Measurements from ENCODE around the gene HSDL1. TPM values are rescaled to one million over a fixed set of nuclear protein-coding genes. Genes with fewer than 3 reads are reported as not detected.

The HSDL1 gene
- total and polyA plus RNA-seq, 2 donors (not counting 1 experiment from before 2014, with no cell fraction given): 12.4 to 30.8 TPM

DNA sequence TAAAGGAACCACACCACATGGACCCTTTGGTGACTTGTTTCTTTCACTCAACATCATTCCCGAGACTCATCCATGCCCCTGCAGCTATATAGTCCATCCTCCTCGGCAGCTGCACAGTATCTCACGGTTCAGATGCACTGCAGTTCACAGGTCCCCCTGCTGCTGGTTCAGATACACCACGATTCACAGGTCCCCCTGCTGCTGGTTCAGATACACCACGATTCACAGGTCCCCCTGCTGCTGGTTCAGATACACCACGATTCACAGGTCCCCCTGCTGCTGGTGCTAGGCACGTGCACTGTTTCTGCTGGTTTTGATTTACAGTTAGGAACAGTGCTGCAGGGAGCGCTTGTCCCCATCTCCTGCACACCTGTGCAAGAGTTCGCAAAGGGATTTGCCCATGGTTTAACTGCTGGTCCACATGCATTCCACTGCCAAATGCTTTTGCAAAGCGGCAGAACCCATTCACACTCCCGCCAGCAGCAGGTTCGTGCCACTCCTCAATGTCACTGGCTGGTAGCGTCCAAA, 3.8 kb downstream of the HSDL1 start:
- Histone ChIP-seq H4K20me1 (ENCODE audit: control insufficient read depth, insufficient read depth, low read length, poor library complexity, severe bottlenecking) (peaks cover 21% of the 10 kb centered on the region), H3K27me3 (replicated peaks in 1 of 4; ENCODE audit: control extremely low read depth in 1 of 4, control insufficient read depth in 3 of 4, insufficient read depth in 4 of 4, low read length in 3 of 4) (peaks cover 0 to 2% (median 0%) of the 10 kb centered on the region in 4 experiments), H2AFZ (ENCODE audit: insufficient read depth, low read depth, low read length, poor library complexity, severe bottlenecking) (no peak overlapping the region), H3K4me1 (ENCODE audit: control insufficient read depth in 2 of 2, insufficient read depth in 2 of 2, low read length in 2 of 2) (peaks cover 3 to 14% of the 10 kb centered on the region in 2 donors), H3K36me3 (replicated peaks in 1 of 2; ENCODE audit: control extremely low read depth in 1 of 2, control insufficient read depth in 1 of 2, extremely low read depth in 1 of 2, insufficient read depth in 2 of 2, low read length in 1 of 2) (no peaks in the 10 kb centered on the region), H3K27ac (ENCODE audit: low read length in 2 of 2) (no peak overlapping the region), H3K9ac (ENCODE audit: low read length) (no peak overlapping the region), H3K4me3 (ENCODE audit: control extremely low read depth in 1 of 5, extremely low read depth in 1 of 5, insufficient read depth in 1 of 5, low read depth in 2 of 5, low read length in 4 of 5) (no peak overlapping the region), H3K79me2 (ENCODE audit: control insufficient read depth, insufficient read depth, low read length) (peaks cover 79% of the 10 kb centered on the region), H3K4me2 (replicated peaks; ENCODE audit: low read depth, low read length, poor library complexity, severe bottlenecking) (no peak overlapping the region), H3K9me3 (ENCODE audit: control extremely low read depth in 1 of 3, control insufficient read depth in 2 of 3, insufficient read depth in 1 of 3, low read length in 2 of 3) (no peaks in the 10 kb centered on the region)
- intact Hi-C loops (cut with micrococcal nuclease): loop anchor here (5.0 kb wide), 2 partner anchors 54 to 886 kb away; partner anchors contain the start of gene KIAA0513
- ChIA-PET CTCF (interaction anchor here (1.6 to 1.7 kb wide), 2 partner anchors 24 to 46 kb away, joined by 6 to 7 read pairs; partner anchors contain the start of genes MBTPS1 and TAF1C), POLR2A (no interaction called here)
- no peak for TF ChIP-seq EZH2 (IDR thresholded peaks at IDR 0.05; ENCODE audit: borderline replicate concordance, insufficient read depth, low read depth, low read length, poor library complexity, severe bottlenecking)
- TF ChIP-seq, protein P1, sequence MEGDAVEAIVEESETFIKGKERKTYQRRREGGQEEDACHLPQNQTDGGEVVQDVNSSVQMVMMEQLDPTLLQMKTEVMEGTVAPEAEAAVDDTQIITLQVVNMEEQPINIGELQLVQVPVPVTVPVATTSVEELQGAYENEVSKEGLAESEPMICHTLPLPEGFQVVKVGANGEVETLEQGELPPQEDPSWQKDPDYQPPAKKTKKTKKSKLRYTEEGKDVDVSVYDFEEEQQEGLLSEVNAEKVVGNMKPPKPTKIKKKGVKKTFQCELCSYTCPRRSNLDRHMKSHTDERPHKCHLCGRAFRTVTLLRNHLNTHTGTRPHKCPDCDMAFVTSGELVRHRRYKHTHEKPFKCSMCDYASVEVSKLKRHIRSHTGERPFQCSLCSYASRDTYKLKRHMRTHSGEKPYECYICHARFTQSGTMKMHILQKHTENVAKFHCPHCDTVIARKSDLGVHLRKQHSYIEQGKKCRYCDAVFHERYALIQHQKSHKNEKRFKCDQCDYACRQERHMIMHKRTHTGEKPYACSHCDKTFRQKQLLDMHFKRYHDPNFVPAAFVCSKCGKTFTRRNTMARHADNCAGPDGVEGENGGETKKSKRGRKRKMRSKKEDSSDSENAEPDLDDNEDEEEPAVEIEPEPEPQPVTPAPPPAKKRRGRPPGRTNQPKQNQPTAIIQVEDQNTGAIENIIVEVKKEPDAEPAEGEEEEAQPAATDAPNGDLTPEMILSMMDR (IDR thresholded peaks at IDR 0.05): peak; percentile 23
- H3K9me3 Mint-ChIP-seq (ENCODE audit: insufficient read depth): no peaks in the 10 kb centered on the region
- ATAC-seq (ENCODE audit: low read depth) (no peak), DNase-seq (no peak)
- no peak overlapping the region for H3K4me3 Mint-ChIP-seq
- peaks cover 14% of the 10 kb centered on the region for H3K4me1 Mint-ChIP-seq
- H3K27me3 Mint-ChIP-seq: no peaks in the 10 kb centered on the region
- H3K27ac Mint-ChIP-seq: no peak overlapping the region
- 64% methylated on average over 12 of the region's 13 CpGs for WGBS (ENCODE audit: insufficient coverage)

DNA sequence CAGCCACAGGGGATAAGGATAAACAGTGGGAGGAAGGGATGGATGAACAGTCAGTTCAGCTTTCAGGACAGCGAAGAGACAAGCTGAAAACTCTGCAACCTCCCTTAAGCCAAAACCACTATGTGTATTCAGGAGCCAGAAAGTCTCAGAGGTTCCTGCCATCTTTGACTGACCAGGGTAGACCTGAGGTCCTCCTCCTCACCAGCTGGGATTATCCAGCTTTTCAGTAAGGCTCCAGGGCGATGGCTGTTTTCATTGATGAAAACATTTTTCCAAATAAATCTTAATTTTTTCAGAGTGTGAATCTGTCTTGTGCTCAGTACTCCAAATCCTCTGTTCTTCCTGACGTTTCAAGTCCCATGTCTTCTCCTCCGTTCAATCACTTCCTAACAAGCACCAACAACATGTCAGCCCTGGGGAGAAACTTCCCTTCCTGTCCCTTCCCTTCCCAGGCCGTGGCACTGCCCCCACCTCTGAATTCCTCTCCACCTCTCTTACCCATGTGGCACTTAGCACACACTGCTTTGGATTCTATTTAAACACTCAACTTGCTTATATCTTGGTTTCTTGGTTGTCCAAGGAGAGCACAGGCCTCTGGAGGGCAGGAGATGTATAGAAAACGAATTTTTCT, 5.2 kb downstream of the HSDL1 start:
- Mint-ChIP-seq H3K27ac (no peak overlapping the region), H3K4me3 (no peak overlapping the region), H3K4me1 (peaks cover 14% of the 10 kb centered on the region), H3K27me3 (no peaks in the 10 kb centered on the region), H3K9me3 (ENCODE audit: insufficient read depth) (no peaks in the 10 kb centered on the region)
- no peaks in the 10 kb centered on the region for H3K9me3 ChIP-seq (ENCODE audit: control extremely low read depth in 1 of 3, control insufficient read depth in 2 of 3, insufficient read depth in 1 of 3, low read length in 2 of 3)
- intact Hi-C loops (cut with micrococcal nuclease): loop anchor here (5.0 kb wide), 2 partner anchors 52 to 888 kb away; partner anchors contain the start of gene KIAA0513
- no peak overlapping the region for H2AFZ ChIP-seq (ENCODE audit: insufficient read depth, low read depth, low read length, poor library complexity, severe bottlenecking)
- peaks cover 21% of the 10 kb centered on the region for H4K20me1 ChIP-seq (ENCODE audit: control insufficient read depth, insufficient read depth, low read length, poor library complexity, severe bottlenecking)
- no peak overlapping the region for H3K9ac ChIP-seq (ENCODE audit: low read length)
- ChIA-PET POLR2A (no interaction called here), CTCF (no interaction called here)
- H3K27ac ChIP-seq (ENCODE audit: low read length in 2 of 2): no peak overlapping the region
- WGBS (ENCODE audit: insufficient coverage): 86% methylated on average over 4 of the region's 6 CpGs
- DNase-seq (no peak), ATAC-seq (ENCODE audit: low read depth) (no peak)
- H3K27me3 ChIP-seq (replicated peaks in 1 of 4; ENCODE audit: control extremely low read depth in 1 of 4, control insufficient read depth in 3 of 4, insufficient read depth in 4 of 4, low read length in 3 of 4): no peaks in the 10 kb centered on the region
- H3K79me2 ChIP-seq (ENCODE audit: control insufficient read depth, insufficient read depth, low read length): peaks cover 90% of the 10 kb centered on the region
- H3K4me2 ChIP-seq (replicated peaks; ENCODE audit: low read depth, low read length, poor library complexity, severe bottlenecking): no peak overlapping the region
- H3K4me1 ChIP-seq (ENCODE audit: control insufficient read depth in 2 of 2, insufficient read depth in 2 of 2, low read length in 2 of 2): peaks cover 3 to 8% of the 10 kb centered on the region in 2 donors
- TF ChIP-seq EZH2 (IDR thresholded peaks at IDR 0.05; ENCODE audit: borderline replicate concordance, insufficient read depth, low read depth, low read length, poor library complexity, severe bottlenecking): no peak
- TF ChIP-seq, protein P1 (IDR thresholded peaks at IDR 0.05): no peak
- H3K4me3 ChIP-seq (ENCODE audit: control extremely low read depth in 1 of 5, extremely low read depth in 1 of 5, insufficient read depth in 1 of 5, low read depth in 2 of 5, low read length in 4 of 5): no peak overlapping the region
- no peaks in the 10 kb centered on the region for H3K36me3 ChIP-seq (replicated peaks in 1 of 2; ENCODE audit: control extremely low read depth in 1 of 2, control insufficient read depth in 1 of 2, extremely low read depth in 1 of 2, insufficient read depth in 2 of 2, low read length in 1 of 2)

All from B cell (primary cell).